GM12865 (cell line): Measurements from ENCODE around the gene PRDM1.

Experiments used
- DNase-seq: peaks from one replicate; pipeline ENCODE4 v3.0.0; 2010; ENCODE audit warnings: low read depth
- H3K4me3 ChIP-seq: 2 replicates; pipeline ENCODE4 v1.5.1; 2011; ENCODE audit warnings: mild to moderate bottlenecking, low read depth, low read length, control low read depth
- CTCF ChIP-seq: IDR thresholded peaks from 2 replicates; pipeline ENCODE4 v1.5.1; 2011; ENCODE audit warnings: low read length, control low read depth, low read depth, inconsistent platforms; ENCODE audit not compliant: insufficient read depth; ENCODE audit errors: missing control alignments

The PRDM1 gene

GRCh38 chr6:106142876-106143431, 56.8 kb downstream of the PRDM1 start:
- no peak overlapping the region for H3K4me3 ChIP-seq
- no peak for TF ChIP-seq CTCF
- DNase-seq, result peak; percentile 17

GRCh38 chr6:106143665-106144064, 57.5 kb downstream of the PRDM1 start:
- H3K4me3 ChIP-seq, result no peak overlapping the region
- no peak for DNase-seq
- no peak for TF ChIP-seq CTCF

DNA sequence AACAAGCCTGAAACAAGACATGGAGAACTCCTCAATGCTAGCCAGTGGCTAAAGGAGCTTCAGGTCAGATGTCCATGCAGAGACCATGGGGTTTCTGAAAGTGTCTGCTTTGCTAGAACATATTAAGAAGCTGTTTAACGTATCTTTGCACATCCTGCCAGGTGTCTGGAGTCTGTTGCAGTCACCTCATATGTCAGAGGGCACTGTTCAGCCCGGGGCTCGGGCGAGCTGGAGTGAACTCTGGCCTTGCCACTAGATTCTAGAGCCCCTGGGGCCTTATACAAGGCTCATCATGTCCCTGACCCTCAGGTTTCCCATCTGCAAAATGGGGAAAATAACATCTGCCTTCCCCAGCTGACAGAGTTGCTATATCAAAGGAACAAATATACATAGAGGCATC, 59.0 kb downstream of the PRDM1 start:
- peak; percentile 78 for DNase-seq
- no peak for TF ChIP-seq CTCF
- H3K4me3 ChIP-seq, result no peak overlapping the region

DNA sequence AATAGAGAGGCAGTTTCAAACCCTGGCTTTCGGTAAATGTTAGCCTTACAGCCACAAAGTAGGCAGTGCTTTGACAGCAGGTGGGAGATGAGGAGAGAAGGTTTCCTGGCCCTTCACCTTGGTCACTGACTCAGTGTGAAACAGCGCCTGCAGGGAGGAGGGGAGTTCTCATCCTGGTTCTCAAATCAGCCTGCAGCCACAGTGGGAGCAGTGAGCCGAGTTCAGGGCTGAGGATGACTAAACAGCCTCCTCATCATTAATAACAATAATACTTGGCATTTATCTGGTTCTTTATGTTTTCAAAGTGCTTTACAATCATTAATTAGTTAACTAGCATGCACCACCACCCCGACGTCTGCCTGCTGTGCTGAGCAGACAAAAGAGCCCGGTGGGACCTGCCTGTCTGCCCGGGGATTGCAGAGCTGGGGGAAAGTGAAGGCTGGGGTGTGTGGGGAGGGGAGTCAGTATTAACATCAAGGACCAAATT, 59.6 kb downstream of the PRDM1 start:
- no peak for TF ChIP-seq CTCF
- peak; percentile 91 for DNase-seq
- no peak overlapping the region for H3K4me3 ChIP-seq

GRCh38 chr6:106146852-106147351, 60.8 kb downstream of the PRDM1 start:
- DNase-seq, result peak; percentile 80
- no peak for TF ChIP-seq CTCF
- H3K4me3 ChIP-seq, result no peak overlapping the region

DNA sequence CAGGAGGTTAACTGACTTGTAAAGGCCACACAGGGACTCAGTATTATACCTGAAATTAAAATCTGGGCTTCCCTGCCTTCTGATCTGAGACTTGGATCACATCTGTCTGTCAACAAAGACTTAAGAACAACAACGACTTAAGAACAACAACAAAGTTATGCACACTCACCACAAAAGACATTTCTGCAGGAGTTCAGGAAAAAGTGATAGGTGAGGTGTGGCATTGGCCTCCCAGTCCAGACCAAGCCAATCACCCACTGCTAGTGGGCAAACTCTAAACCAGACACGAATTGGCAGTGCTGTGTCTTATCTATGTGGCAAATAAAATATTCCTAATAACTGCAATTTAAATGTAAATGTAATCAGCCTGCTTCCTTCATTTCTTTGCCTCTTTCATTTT, 61.3 kb downstream of the PRDM1 start:
- no peak for DNase-seq
- TF ChIP-seq CTCF, result no peak
- no peak overlapping the region for H3K4me3 ChIP-seq
